CD14-positive monocyte (primary cell): ENCODE data around the gene VPS37B. TPM values are rescaled to one million over a fixed set of nuclear protein-coding genes. Genes with fewer than 3 reads are reported as not detected.

ENCODE experiments used
- DNase-seq, 3 donors: peaks; one replicate each; pipeline ENCODE4 v3.0.0-alpha.2; 2011 to 2022
- H2AFZ ChIP-seq: 2 replicates; pipeline ENCODE4 v1.6.0; 2012; ENCODE audit warnings: mild to moderate bottlenecking, low read depth, low read length, inconsistent platforms; ENCODE audit not compliant: insufficient read depth, poor library complexity, severe bottlenecking
- H3K27ac ChIP-seq, 2 donors: 1 replicate in 1 of 2; 2 replicates in 1 of 2; pipeline ENCODE4 v1.5.1; 2012 to 2013; ENCODE audit warnings: low read length in 2 of 2, control low read depth in 1 of 2, inconsistent platforms in 1 of 2, low read depth in 1 of 2, mild to moderate bottlenecking in 1 of 2
- H3K27me3 ChIP-seq, 2 donors: one replicate each; pipeline versions ENCODE4 v1.6.0 to v1.6.1; 2011 to 2013; ENCODE audit warnings: low read length in 2 of 2; ENCODE audit not compliant: control insufficient read depth in 2 of 2, insufficient read depth in 2 of 2
- H3K36me3 ChIP-seq, 2 donors: replicated peaks in 1 of 2; 1 replicate in 1 of 2; 2 replicates in 1 of 2; pipeline versions ENCODE4 v1.5.1 to v1.6.1; 2012 to 2013; ENCODE audit warnings: low read length in 2 of 2, control low read depth in 1 of 2, inconsistent platforms in 1 of 2, mild to moderate bottlenecking in 1 of 2; ENCODE audit not compliant: insufficient read depth in 2 of 2, control insufficient read depth in 1 of 2
- H3K4me1 ChIP-seq, 2 donors: 1 replicate in 1 of 2; 2 replicates in 1 of 2; pipeline versions ENCODE4 v1.5.1 to v1.6.1; 2012 to 2013; ENCODE audit warnings: low read length in 2 of 2, control low read depth in 1 of 2, inconsistent platforms in 1 of 2, mild to moderate bottlenecking in 1 of 2, moderate library complexity in 1 of 2; ENCODE audit not compliant: insufficient read depth in 2 of 2, control insufficient read depth in 1 of 2
- H3K4me2 ChIP-seq: replicated peaks from 2 replicates; pipeline ENCODE3; 2012; ENCODE audit warnings: low read length, moderate library complexity, mild to moderate bottlenecking; ENCODE audit not compliant: poor library complexity, severe bottlenecking; ENCODE audit errors: extremely low read depth
- H3K4me3 ChIP-seq, 3 experiments: fragments of 200-600 bp in 1 of 3; sonication (generic) in 1 of 3; replicated peaks in 1 of 3; 1 replicate in 2 of 3; 2 replicates in 1 of 3; pipeline ENCODE4 v1.5.1; 2011 to 2013; ENCODE audit warnings: low read length in 3 of 3, mild to moderate bottlenecking in 3 of 3, control low read depth in 2 of 3, low read depth in 2 of 3, inconsistent platforms in 1 of 3, moderate library complexity in 1 of 3
- H3K79me2 ChIP-seq: 2 replicates; pipeline ENCODE4 v1.6.0; 2012; ENCODE audit warnings: mild to moderate bottlenecking, control low read depth, inconsistent platforms, low read length, moderate library complexity; ENCODE audit not compliant: insufficient read depth
- H3K9ac ChIP-seq: 2 replicates; pipeline ENCODE4 v1.6.0; 2017; ENCODE audit warnings: low read length, mild to moderate bottlenecking; ENCODE audit not compliant: insufficient read depth, poor library complexity, severe bottlenecking
- H3K9me3 ChIP-seq, 2 donors: replicated peaks in 1 of 2; 1 replicate in 1 of 2; 2 replicates in 1 of 2; pipeline versions ENCODE4 v1.5.1 to v1.6.1; 2012 to 2013; ENCODE audit warnings: low read length in 2 of 2, control low read depth in 1 of 2; ENCODE audit not compliant: control insufficient read depth in 1 of 2, insufficient read depth in 1 of 2
- H4K20me1 ChIP-seq: 2 replicates; pipeline ENCODE4 v1.6.0; 2012; ENCODE audit warnings: mild to moderate bottlenecking, low read length, control low read depth, moderate library complexity; ENCODE audit not compliant: insufficient read depth
- H3K27ac Mint-ChIP-seq, 7 donors: one replicate each; pipeline ENCODE4 v1.8.0; 2020; ENCODE audit warnings: mild to moderate bottlenecking in 7 of 7, mixed read lengths in 7 of 7, moderate library complexity in 6 of 7, inconsistent platforms in 2 of 7
- H3K27me3 Mint-ChIP-seq, 3 donors: one replicate each; pipeline ENCODE4 v1.8.0; 2021 to 2022; ENCODE audit warnings: low read depth in 3 of 3, mild to moderate bottlenecking in 3 of 3, mixed read lengths in 3 of 3, moderate library complexity in 3 of 3, inconsistent platforms in 1 of 3
- H3K36me3 Mint-ChIP-seq, 2 donors: one replicate each; pipeline ENCODE4 v1.8.0; 2020; ENCODE audit warnings: mixed read lengths in 2 of 2, inconsistent platforms in 1 of 2, mild to moderate bottlenecking in 1 of 2
- H3K4me1 Mint-ChIP-seq: one replicate; pipeline ENCODE4 v1.8.0; 2020; ENCODE audit warnings: mild to moderate bottlenecking, mixed read lengths
- H3K4me3 Mint-ChIP-seq, 2 donors: one replicate each; pipeline ENCODE4 v1.8.0; 2020; ENCODE audit warnings: mild to moderate bottlenecking in 2 of 2, mixed read lengths in 2 of 2, moderate library complexity in 1 of 2
- H3K9me3 Mint-ChIP-seq, 7 donors: one replicate each; pipeline ENCODE4 v1.8.0; 2020 to 2022; ENCODE audit warnings: mixed read lengths in 7 of 7, mild to moderate bottlenecking in 6 of 7, moderate library complexity in 6 of 7, inconsistent platforms in 2 of 7
- WGBS: methylation state at CpG from one replicate; pipeline ENCODE4 v1.1.5; 2013; ENCODE audit warnings: missing lambda C conversion rate; ENCODE audit not compliant: insufficient coverage; 5-methylcytosine and 5-hydroxymethylcytosine counted together
- intact Hi-C, 2 donors: fragments of 100-400 bp; cut with micrococcal nuclease; formaldehyde crosslinking; loops; one replicate each; pipeline versions ENCODE4 v1.15.0 to v1.15.1; 2023
- polyA plus RNA-seq, 3 donors: library from polyadenylated mRNA; depleted of rRNA in 1 of 3; unstranded in 2 of 3; stranded (reverse) in 1 of 3; fragments of 300-500 nt in 2 of 3; fragments of >200 nt in 1 of 3; fragmentation: Illumina TruSeq in 2 of 3; gene quantifications; 1 replicate in 2 of 3; 2 replicates in 1 of 3; pipeline ENCODE4 v1.2.3, GENCODE V29; 2012 to 2021
- TF ChIP-seq, protein P1 (sequence below): fragments of 200-600 bp; IDR thresholded peaks from one replicate; pipeline ENCODE4 v1.8.0; 2022; ENCODE audit warnings: antibody characterized with exemption, mild to moderate bottlenecking

VPS37B gene
- polyA plus RNA-seq, 3 donors, result 12.3 to 34.3 (median 16.4) TPM

DNA sequence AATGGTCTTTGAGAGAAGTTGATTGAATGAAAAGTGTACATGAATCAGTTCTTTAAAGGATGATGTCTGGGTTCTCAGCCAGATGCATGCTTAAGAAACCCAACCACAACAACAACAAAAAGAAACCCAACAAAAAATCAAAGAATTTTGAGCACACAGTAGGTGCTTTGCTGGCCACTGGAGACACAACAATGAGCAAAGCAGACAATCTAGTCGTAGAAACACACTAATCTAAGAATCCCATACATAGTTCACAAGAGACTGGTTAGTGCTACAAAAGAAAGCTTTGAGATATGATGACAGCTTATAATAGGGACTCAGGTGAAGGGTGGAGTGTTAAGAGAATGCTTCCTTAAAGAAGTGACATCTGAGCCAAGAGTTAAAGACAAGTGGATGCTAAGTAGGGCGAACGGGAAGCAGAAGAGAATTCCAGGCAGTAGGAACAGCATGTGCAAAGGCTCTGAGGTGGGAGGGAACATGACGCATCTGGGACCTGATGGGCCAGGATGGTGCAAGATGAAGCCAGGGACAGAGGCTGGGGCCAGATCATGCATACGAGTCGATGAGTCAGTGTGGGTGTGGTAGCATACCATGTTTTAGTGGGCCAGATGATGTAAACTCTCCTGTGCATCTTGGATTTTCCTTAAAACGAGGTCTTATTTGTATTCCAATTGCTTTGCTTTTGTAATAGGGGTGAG lies 65.3 kb downstream of the VPS37B start:
- H3K27ac Mint-ChIP-seq, result peak overlapping the region in 1 of 7 donors; percentile 23
- H3K9ac ChIP-seq, result no peak overlapping the region
- H3K27ac ChIP-seq, result no peak overlapping the region
- peaks cover 2 to 6% (median 3%) of the 10 kb centered on the region in 7 donors for H3K9me3 Mint-ChIP-seq
- H3K27me3 Mint-ChIP-seq, result peaks cover 21 to 39% (median 26%) of the 10 kb centered on the region in 3 donors
- no peaks in the 10 kb centered on the region for H3K9me3 ChIP-seq
- H3K36me3 Mint-ChIP-seq, result peaks cover 3% of the 10 kb centered on the region in 2 donors
- no peak overlapping the region for H3K4me2 ChIP-seq
- H3K4me1 Mint-ChIP-seq, result peaks cover 19% of the 10 kb centered on the region
- H3K36me3 ChIP-seq, result no peaks in the 10 kb centered on the region
- peaks cover 9% of the 10 kb centered on the region in 2 donors for H3K4me1 ChIP-seq
- H4K20me1 ChIP-seq, result no peaks in the 10 kb centered on the region
- DNase-seq, result peak; percentile 34 to 67 (median 37)
- TF ChIP-seq, protein P1, sequence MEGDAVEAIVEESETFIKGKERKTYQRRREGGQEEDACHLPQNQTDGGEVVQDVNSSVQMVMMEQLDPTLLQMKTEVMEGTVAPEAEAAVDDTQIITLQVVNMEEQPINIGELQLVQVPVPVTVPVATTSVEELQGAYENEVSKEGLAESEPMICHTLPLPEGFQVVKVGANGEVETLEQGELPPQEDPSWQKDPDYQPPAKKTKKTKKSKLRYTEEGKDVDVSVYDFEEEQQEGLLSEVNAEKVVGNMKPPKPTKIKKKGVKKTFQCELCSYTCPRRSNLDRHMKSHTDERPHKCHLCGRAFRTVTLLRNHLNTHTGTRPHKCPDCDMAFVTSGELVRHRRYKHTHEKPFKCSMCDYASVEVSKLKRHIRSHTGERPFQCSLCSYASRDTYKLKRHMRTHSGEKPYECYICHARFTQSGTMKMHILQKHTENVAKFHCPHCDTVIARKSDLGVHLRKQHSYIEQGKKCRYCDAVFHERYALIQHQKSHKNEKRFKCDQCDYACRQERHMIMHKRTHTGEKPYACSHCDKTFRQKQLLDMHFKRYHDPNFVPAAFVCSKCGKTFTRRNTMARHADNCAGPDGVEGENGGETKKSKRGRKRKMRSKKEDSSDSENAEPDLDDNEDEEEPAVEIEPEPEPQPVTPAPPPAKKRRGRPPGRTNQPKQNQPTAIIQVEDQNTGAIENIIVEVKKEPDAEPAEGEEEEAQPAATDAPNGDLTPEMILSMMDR, result no peak
- intact Hi-C loops, result no loop called here
- no peak overlapping the region for H2AFZ ChIP-seq
- 60% methylated on average over 5 of the region's 7 CpGs for WGBS
- no peak overlapping the region for H3K4me3 ChIP-seq
- H3K4me3 Mint-ChIP-seq, result no peak overlapping the region
- H3K27me3 ChIP-seq, result peaks cover 13 to 18% of the 10 kb centered on the region in 2 donors
- no peaks in the 10 kb centered on the region for H3K79me2 ChIP-seq

GRCh38 chr12:122827258-122827657 lies 68.7 kb downstream of the VPS37B start:
- H3K36me3 ChIP-seq, result no peaks in the 10 kb centered on the region
- H3K4me3 ChIP-seq, result no peak overlapping the region
- H3K9me3 Mint-ChIP-seq, result peaks cover 0 to 2% (median 0%) of the 10 kb centered on the region in 7 donors
- TF ChIP-seq, protein P1, result no peak
- H3K4me1 Mint-ChIP-seq, result peaks cover 9% of the 10 kb centered on the region
- H3K36me3 Mint-ChIP-seq, result no peaks in the 10 kb centered on the region
- no peaks in the 10 kb centered on the region for H3K4me1 ChIP-seq
- H3K27ac ChIP-seq, result no peak overlapping the region
- no peak overlapping the region for H3K4me2 ChIP-seq
- H3K79me2 ChIP-seq, result no peaks in the 10 kb centered on the region
- 67% methylated on average over 2 of the region's 5 CpGs for WGBS
- intact Hi-C loops, result no loop called here
- peaks cover 2 to 15% (median 11%) of the 10 kb centered on the region in 3 donors for H3K27me3 Mint-ChIP-seq
- no peak overlapping the region for H3K9ac ChIP-seq
- H3K27ac Mint-ChIP-seq, result no peak overlapping the region
- peaks cover 0 to 2% of the 10 kb centered on the region in 2 donors for H3K27me3 ChIP-seq
- DNase-seq, result no peak
- H2AFZ ChIP-seq, result no peak overlapping the region
- H3K9me3 ChIP-seq, result no peaks in the 10 kb centered on the region
- no peak overlapping the region for H3K4me3 Mint-ChIP-seq
- no peaks in the 10 kb centered on the region for H4K20me1 ChIP-seq
